GM10248 (cell line): ENCODE measurements around the gene AKT3.

Source experiments
- CTCF ChIA-PET: fragments of 300-600 bp; sonication (Branson Sonifier 250); formaldehyde crosslinking; extraction: SDS; loops from one replicate; lab custom pipeline; 2021; ENCODE audit warnings: antibody characterized with exemption; lab: Yijun Ruan, JAX
- POLR2A ChIA-PET: fragments of 350-650 bp; sonication (Branson Sonifier 250); formaldehyde crosslinking; extraction: SDS; loops from one replicate; lab custom pipeline; 2020; ENCODE audit warnings: antibody characterized with exemption; lab: Yijun Ruan, JAX
- DNase-seq: peaks from one replicate; pipeline ENCODE4 v3.0.0; 2012; ENCODE audit errors: extremely low spot score
- TF ChIP-seq, protein P1 (sequence below): IDR thresholded peaks from 2 replicates; pipeline ENCODE4 v1.5.1; 2012; ENCODE audit warnings: mild to moderate bottlenecking, low read depth; ENCODE audit errors: extremely low read depth, missing control alignments, control extremely low read depth

AKT3 gene

GRCh38 chr1:243548516-243548915 is 301.5 kb downstream of the AKT3 start:
- CTCF ChIA-PET = interaction anchor here (1.0 to 1.8 kb wide), 3 partner anchors 10 to 84 kb away, joined by 3 to 4 read pairs (median 4); no protein-coding TSS in a partner anchor
- POLR2A ChIA-PET = no interaction called here

DNA sequence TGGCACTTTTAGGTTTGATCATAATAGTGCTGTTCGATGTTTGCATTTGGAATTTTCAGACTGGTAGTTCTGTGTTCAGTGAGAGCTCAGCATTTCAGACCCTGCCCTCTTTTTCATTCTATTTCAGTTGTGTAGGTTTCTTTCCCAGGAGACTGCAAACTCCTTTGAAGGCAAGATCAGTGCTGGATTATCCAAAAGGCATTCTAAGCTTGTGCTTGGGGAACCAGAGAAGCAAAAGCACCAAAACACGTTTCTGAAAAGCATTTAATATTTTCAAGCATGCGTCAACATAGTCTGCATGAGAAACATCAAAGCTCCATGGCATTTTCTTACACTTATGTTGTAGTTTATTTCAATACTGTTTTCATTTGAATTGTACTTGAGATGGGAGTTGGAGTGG is 302.2 kb downstream of the AKT3 start:
- TF ChIP-seq, protein P1, sequence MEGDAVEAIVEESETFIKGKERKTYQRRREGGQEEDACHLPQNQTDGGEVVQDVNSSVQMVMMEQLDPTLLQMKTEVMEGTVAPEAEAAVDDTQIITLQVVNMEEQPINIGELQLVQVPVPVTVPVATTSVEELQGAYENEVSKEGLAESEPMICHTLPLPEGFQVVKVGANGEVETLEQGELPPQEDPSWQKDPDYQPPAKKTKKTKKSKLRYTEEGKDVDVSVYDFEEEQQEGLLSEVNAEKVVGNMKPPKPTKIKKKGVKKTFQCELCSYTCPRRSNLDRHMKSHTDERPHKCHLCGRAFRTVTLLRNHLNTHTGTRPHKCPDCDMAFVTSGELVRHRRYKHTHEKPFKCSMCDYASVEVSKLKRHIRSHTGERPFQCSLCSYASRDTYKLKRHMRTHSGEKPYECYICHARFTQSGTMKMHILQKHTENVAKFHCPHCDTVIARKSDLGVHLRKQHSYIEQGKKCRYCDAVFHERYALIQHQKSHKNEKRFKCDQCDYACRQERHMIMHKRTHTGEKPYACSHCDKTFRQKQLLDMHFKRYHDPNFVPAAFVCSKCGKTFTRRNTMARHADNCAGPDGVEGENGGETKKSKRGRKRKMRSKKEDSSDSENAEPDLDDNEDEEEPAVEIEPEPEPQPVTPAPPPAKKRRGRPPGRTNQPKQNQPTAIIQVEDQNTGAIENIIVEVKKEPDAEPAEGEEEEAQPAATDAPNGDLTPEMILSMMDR = no peak
- POLR2A ChIA-PET = no interaction called here

More at GRCh38 chr1:243548516-243548915, 301.5 kb downstream of the AKT3 start:
- TF ChIP-seq, protein P1 = no peak
- DNase-seq = no peak

GRCh38 chr1:243546457-243546856 is 303.6 kb downstream of the AKT3 start:
- TF ChIP-seq, protein P1 = no peak
- ChIA-PET POLR2A (no interaction called here), CTCF (interaction anchor here (0.8 to 1.8 kb wide), 2 partner anchors 12 to 25 kb away, joined by 3 to 4 read pairs; no protein-coding TSS in a partner anchor)
- DNase-seq = no peak

More for the DNA sequence above, 302.2 kb downstream of the AKT3 start:
- DNase-seq = no peak
- CTCF ChIA-PET = interaction anchor here (0.8 to 1.8 kb wide), 4 partner anchors 10 to 85 kb away, joined by 3 to 4 read pairs (median 4); no protein-coding TSS in a partner anchor

DNA sequence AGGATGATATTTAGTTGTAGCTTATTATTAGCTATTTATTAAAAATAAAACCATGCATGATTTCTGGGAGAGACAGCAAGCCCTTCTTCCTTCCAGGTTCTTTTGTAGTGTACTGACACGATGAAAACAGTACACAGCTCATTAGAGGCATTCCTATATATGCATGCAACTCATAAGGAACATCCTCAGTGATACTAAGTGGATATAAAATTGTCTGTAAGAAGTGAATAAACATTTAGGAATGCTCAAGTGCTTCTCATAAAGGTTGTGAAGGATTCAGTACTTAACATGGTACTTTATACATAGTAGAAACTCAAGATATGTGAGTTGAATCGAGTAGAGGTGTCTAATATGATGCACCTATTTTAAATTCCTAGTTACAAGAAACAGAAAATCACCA is 306.5 kb downstream of the AKT3 start:
- no peak for DNase-seq
- ChIA-PET CTCF (interaction anchor here (0.9 to 1.3 kb wide), 4 partner anchors 9 to 38 kb away, joined by 3 to 5 read pairs (median 4); no protein-coding TSS in a partner anchor), POLR2A (no interaction called here)
- TF ChIP-seq, protein P1 = no peak

DNA sequence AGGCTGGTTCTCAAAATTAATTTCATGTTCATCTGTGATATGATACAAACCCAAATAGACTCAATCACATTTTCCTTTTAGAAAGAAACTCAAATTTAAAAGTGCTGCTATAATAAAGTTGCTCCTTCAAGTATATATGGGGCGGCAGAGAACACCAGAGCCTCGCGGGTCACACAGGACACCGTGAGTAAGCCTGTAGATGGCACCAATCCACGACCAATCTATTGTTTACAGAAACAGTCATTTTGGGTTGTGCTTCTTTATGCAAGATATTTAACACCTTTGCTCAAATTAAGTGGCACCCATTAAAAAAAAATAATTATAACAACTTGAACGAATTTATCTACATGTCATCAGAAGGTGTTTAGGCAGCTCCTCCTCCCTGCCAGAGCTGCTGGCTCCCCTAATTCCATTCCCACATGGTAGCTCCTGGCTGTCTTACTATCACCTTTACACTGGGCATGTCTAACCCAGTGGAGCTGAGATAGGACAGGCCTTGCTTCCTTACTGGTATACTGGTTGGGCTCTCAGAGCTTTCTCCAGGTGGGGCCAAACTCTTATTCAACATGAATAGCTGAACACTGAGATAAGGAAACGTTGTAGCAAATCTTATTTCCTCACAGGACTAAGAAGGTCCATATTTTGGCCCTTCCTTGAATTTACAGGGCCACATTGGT is 307.2 kb downstream of the AKT3 start:
- no peak for DNase-seq
- CTCF ChIA-PET = interaction anchor here (0.9 to 1.6 kb wide), 5 partner anchors 9 to 39 kb away, joined by 3 to 5 read pairs (median 4); no protein-coding TSS in a partner anchor
- POLR2A ChIA-PET = no interaction called here
- TF ChIP-seq, protein P1 = no peak

GRCh38 chr1:243539636-243540035 is 310.4 kb downstream of the AKT3 start:
- ChIA-PET CTCF (no interaction called here), POLR2A (no interaction called here)
- TF ChIP-seq, protein P1 = no peak
- DNase-seq = no peak
